ENCODE results near the gene PLCB1. TPM values are rescaled to one million over a fixed set of nuclear protein-coding genes. Genes with fewer than 3 reads are reported as not detected.

Gene PLCB1
- total RNA-seq, 1 experiment from 2014 or later, result not detected

GRCh38 chr20:8721098-8721497 lies 589.0 kb downstream of the PLCB1 start:
- H3K27me3 ChIP-seq (ENCODE audit: insufficient read depth, low read depth), result peaks cover 22% of the 10 kb centered on the region; the same call in 1 of the 2 replicates
- TF ChIP-seq EZH2 (IDR thresholded peaks at IDR 0.05; ENCODE audit: low read depth) (no peak), CTCF (conservative IDR thresholded peaks at IDR 0.05) (peak; percentile 75)
- no peak overlapping the region for H2AFZ ChIP-seq
- POLR2A ChIA-PET (ENCODE audit: unreplicated experiment), result no interaction called here
- H3K4me2 ChIP-seq, result no peak overlapping the region
- CTCF ChIA-PET, result interaction anchor here (0.5 to 2.7 kb wide), 4 partner anchors 331 to 785 kb away, joined by 3 to 13 read pairs (median 4); no protein-coding TSS in a partner anchor
- BruUV-seq (replicated peaks), result no TSS peak
- no peaks in the 10 kb centered on the region for H4K20me1 ChIP-seq (ENCODE audit: insufficient read depth)
- H3F3A ChIP-seq (ENCODE audit: insufficient read depth, low read depth), result no peaks in the 10 kb centered on the region
- H3K79me2 ChIP-seq (ENCODE audit: low read depth), result no peaks in the 10 kb centered on the region
- no peaks in the 10 kb centered on the region for H3K9me2 ChIP-seq (ENCODE audit: insufficient read depth)
- no peak for DNase-seq
- H3K9me3 ChIP-seq (ENCODE audit: insufficient read depth, low read depth), result no peaks in the 10 kb centered on the region
- no peaks in the 10 kb centered on the region for H3K36me3 ChIP-seq (ENCODE audit: low read depth)
- H3K4me1 ChIP-seq (replicated peaks; ENCODE audit: insufficient read depth), result no peaks in the 10 kb centered on the region
- no peak overlapping the region for H3K4me3 ChIP-seq
- intact Hi-C loops (cut with micrococcal nuclease; ENCODE audit: unreplicated experiment), result loop anchor here (5.0 to 10.0 kb wide), 2 partner anchors 1894 to 1956 kb away; partner anchors contain the start of gene BMP2
- H3K27ac ChIP-seq, result no peak overlapping the region

GRCh38 chr20:8722277-8722928 lies 590.3 kb downstream of the PLCB1 start:
- Histone ChIP-seq H3K79me2 (ENCODE audit: low read depth) (no peaks in the 10 kb centered on the region), H3K9me2 (ENCODE audit: insufficient read depth) (no peaks in the 10 kb centered on the region), H3K27ac (no peak overlapping the region), H3K4me2 (no peak overlapping the region), H3K36me3 (ENCODE audit: low read depth) (no peaks in the 10 kb centered on the region), H3K4me1 (replicated peaks; ENCODE audit: insufficient read depth) (no peaks in the 10 kb centered on the region), H3K9me3 (ENCODE audit: insufficient read depth, low read depth) (no peaks in the 10 kb centered on the region), H2AFZ (no peak overlapping the region), H4K20me1 (ENCODE audit: insufficient read depth) (no peaks in the 10 kb centered on the region), H3K4me3 (no peak overlapping the region), H3F3A (ENCODE audit: insufficient read depth, low read depth) (no peaks in the 10 kb centered on the region), H3K27me3 (ENCODE audit: insufficient read depth, low read depth) (peaks cover 17% of the 10 kb centered on the region; the same call in 1 of the 2 replicates)
- TF ChIP-seq CTCF (conservative IDR thresholded peaks at IDR 0.05) (peak; percentile 81), EZH2 (IDR thresholded peaks at IDR 0.05; ENCODE audit: low read depth) (no peak)
- no TSS peak for BruUV-seq (replicated peaks)
- CTCF ChIA-PET, result interaction anchor here (1.2 to 2.7 kb wide), 2 partner anchors 333 to 786 kb away, joined by 4 to 13 read pairs; no protein-coding TSS in a partner anchor
- peak; percentile 9 to 41 for DNase-seq
- POLR2A ChIA-PET (ENCODE audit: unreplicated experiment), result interaction anchor here (0.6 kb wide), 1 partner anchor 1527 kb away, joined by 3 read pairs; no protein-coding TSS in a partner anchor
- intact Hi-C loops (cut with micrococcal nuclease; ENCODE audit: unreplicated experiment), result loop anchor here (1.0 to 10.0 kb wide), 4 partner anchors 680 to 1958 kb away; partner anchors contain the start of gene BMP2

GRCh38 chr20:8723296-8723695 lies 591.2 kb downstream of the PLCB1 start:
- H3K27ac ChIP-seq, result no peak overlapping the region
- no peak overlapping the region for H2AFZ ChIP-seq
- ChIA-PET CTCF (no interaction called here), POLR2A (ENCODE audit: unreplicated experiment) (no interaction called here)
- H3K79me2 ChIP-seq (ENCODE audit: low read depth), result no peaks in the 10 kb centered on the region
- no peaks in the 10 kb centered on the region for H4K20me1 ChIP-seq (ENCODE audit: insufficient read depth)
- no peaks in the 10 kb centered on the region for H3K9me2 ChIP-seq (ENCODE audit: insufficient read depth)
- no TSS peak for BruUV-seq (replicated peaks)
- no peak overlapping the region for H3K4me3 ChIP-seq
- no peaks in the 10 kb centered on the region for H3K36me3 ChIP-seq (ENCODE audit: low read depth)
- H3K4me2 ChIP-seq, result no peak overlapping the region
- H3K9me3 ChIP-seq (ENCODE audit: insufficient read depth, low read depth), result no peaks in the 10 kb centered on the region
- no peaks in the 10 kb centered on the region for H3K4me1 ChIP-seq (replicated peaks; ENCODE audit: insufficient read depth)
- intact Hi-C loops (cut with micrococcal nuclease; ENCODE audit: unreplicated experiment), result loop anchor here (2.0 to 10.0 kb wide), 3 partner anchors 680 to 1958 kb away; partner anchors contain the start of gene BMP2
- DNase-seq, result no peak
- TF ChIP-seq CTCF (conservative IDR thresholded peaks at IDR 0.05) (no peak), EZH2 (IDR thresholded peaks at IDR 0.05; ENCODE audit: low read depth) (no peak)
- H3K27me3 ChIP-seq (ENCODE audit: insufficient read depth, low read depth), result peaks cover 10% of the 10 kb centered on the region; the same call in 1 of the 2 replicates
- no peaks in the 10 kb centered on the region for H3F3A ChIP-seq (ENCODE audit: insufficient read depth, low read depth)

Data from PC-9 (cell line).